Fibroblast of lung (primary cell): ENCODE measurements around the gene GARIN5B. TPM values are rescaled to one million over a fixed set of nuclear protein-coding genes. Genes with fewer than 3 reads are reported as not detected.
A peak's percentile ranks its signal among the peaks of the same experiment; 100 is the strongest.

Experiments
- DNase-seq, 2 donors: peaks; one replicate each; pipeline versions ENCODE4 v3.0.0 to v3.0.0-alpha.2; 2010; ENCODE audit warnings: low read depth in 2 of 2
- H2AFZ ChIP-seq: 2 replicates; pipeline ENCODE4 v1.5.1; 2012; ENCODE audit warnings: low read length, control low read depth, inconsistent platforms
- H3K27ac ChIP-seq: 2 replicates; pipeline ENCODE4 v1.5.1; 2011; ENCODE audit warnings: low read length, control low read depth; ENCODE audit not compliant: insufficient read depth
- H3K27me3 ChIP-seq: 2 replicates; pipeline ENCODE4 v1.5.1; 2011; ENCODE audit warnings: mild to moderate bottlenecking, low read length; ENCODE audit not compliant: control insufficient read depth, insufficient read depth
- H3K36me3 ChIP-seq: 2 replicates; pipeline ENCODE4 v1.5.1; 2011; ENCODE audit warnings: low read length; ENCODE audit not compliant: control insufficient read depth, insufficient read depth
- H3K4me1 ChIP-seq: 2 replicates; pipeline ENCODE4 v1.5.1; 2011; ENCODE audit warnings: low read length; ENCODE audit not compliant: control insufficient read depth, insufficient read depth; ENCODE audit errors: extremely low read depth
- H3K4me2 ChIP-seq: 2 replicates; pipeline ENCODE4 v1.5.1; 2011; ENCODE audit warnings: low read length, control low read depth; ENCODE audit not compliant: insufficient read depth; ENCODE audit errors: extremely low read depth
- H3K4me3 ChIP-seq, 4 experiments: fragments of 200-600 bp in 1 of 4; sonication (generic) in 1 of 4; replicated peaks in 1 of 4; 2 replicates each; pipeline ENCODE4 v1.5.1; 2011 to 2016; ENCODE audit warnings: low read length in 4 of 4, low read depth in 3 of 4, mild to moderate bottlenecking in 3 of 4, control low read depth in 2 of 4, inconsistent platforms in 1 of 4, mixed read lengths in 1 of 4; ENCODE audit not compliant: insufficient read depth in 1 of 4; ENCODE audit errors: control extremely low read depth in 1 of 4
- H3K79me2 ChIP-seq: 2 replicates; pipeline ENCODE4 v1.5.1; 2012; ENCODE audit warnings: mild to moderate bottlenecking, low read length, inconsistent platforms; ENCODE audit not compliant: control insufficient read depth, insufficient read depth
- H3K9ac ChIP-seq: 2 replicates; pipeline ENCODE4 v1.5.1; 2011; ENCODE audit warnings: mild to moderate bottlenecking, low read length, control low read depth; ENCODE audit not compliant: insufficient read depth
- H3K9me3 ChIP-seq: 2 replicates; pipeline ENCODE4 v1.5.1; 2012; ENCODE audit warnings: low read depth, low read length; ENCODE audit not compliant: control insufficient read depth, insufficient read depth
- H4K20me1 ChIP-seq: 2 replicates; pipeline ENCODE4 v1.5.1; 2011; ENCODE audit warnings: low read length; ENCODE audit not compliant: control insufficient read depth, insufficient read depth; ENCODE audit errors: extremely low read depth
- EZH2 ChIP-seq: IDR thresholded peaks from 2 replicates; pipeline ENCODE4 v1.5.1; 2012; ENCODE audit warnings: low read length, control low read depth, mild to moderate bottlenecking; ENCODE audit errors: missing control alignments
- polyA plus RNA-seq, 2 donors: library from polyadenylated mRNA; depleted of rRNA in 1 of 2; stranded (reverse) in 1 of 2; unstranded in 1 of 2; fragments of >200 nt; gene quantifications; 2 replicates each; pipeline ENCODE4 v1.2.1, GENCODE V29; 2011 to 2012; ENCODE audit warnings: missing spikeins in 1 of 2
- total RNA-seq: library from RNA; depleted of rRNA; stranded (reverse); fragments of >200 nt; gene quantifications from 2 replicates; pipeline ENCODE4 v1.2.1, GENCODE V29; 2014
- TF ChIP-seq, protein P1 (sequence below), 2 donors: IDR thresholded peaks in 1 of 2; conservative IDR thresholded peaks in 1 of 2; 1 replicate in 1 of 2; 2 replicates in 1 of 2; pipeline ENCODE4 v1.5.1; 2011 to 2012; ENCODE audit warnings: low read length in 2 of 2, control low read depth in 1 of 2, inconsistent platforms in 1 of 2, low read depth in 1 of 2, mild to moderate bottlenecking in 1 of 2

Gene GARIN5B
- total and polyA plus RNA-seq, 2 donors (not counting 1 experiment from before 2014, with no cell fraction given) = not detected

DNA sequence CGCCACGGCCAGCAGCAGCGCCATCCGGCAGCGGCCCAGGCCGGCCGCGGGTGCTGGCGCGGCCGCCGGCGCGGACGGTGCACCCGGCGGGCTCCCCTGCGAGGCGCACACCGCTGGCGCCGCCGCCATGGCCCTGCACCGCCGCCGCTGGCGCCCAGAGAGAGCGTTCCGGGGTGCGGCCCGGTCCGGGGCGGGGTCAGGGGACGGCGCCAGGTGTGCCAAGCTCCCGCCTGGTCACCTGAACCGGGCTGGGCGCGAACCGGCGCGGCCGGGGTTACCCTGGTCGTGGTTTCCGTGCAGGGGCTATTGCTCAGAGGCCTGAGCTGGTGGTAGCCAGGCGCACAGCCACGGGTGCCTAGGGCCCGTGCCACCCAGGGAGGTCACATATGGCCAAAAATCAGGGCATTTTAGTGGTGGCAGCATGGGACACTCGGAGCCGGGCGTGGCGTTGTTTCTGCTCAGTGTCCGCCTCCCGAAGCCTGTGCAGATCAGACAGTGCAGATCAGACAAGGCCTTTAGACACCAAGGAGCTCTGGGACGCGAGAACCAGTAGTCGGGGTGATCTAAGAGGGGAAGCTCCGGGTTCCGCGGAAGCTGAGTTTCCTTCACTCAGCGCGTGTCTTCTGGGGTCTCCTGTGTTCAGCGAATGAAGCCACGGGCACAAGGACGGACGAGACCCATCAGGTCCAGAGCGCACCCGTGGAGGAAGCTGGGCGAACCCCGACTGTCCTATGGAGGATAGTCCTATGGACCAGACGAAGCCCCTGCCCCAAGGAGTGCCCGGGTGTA is 21.3 kb upstream of the GARIN5B start, which contains the start of gene TMEM238:
TMEM238 (minus strand) TSS at position 162 of the 789 bp plus-strand sequence; CDS start at position 129, 33 bp downstream.
- peaks cover 18% of the 10 kb centered on the region for H3K4me1 ChIP-seq
- H3K9me3 ChIP-seq = no peaks in the 10 kb centered on the region
- peaks cover 22% of the 10 kb centered on the region for H3K36me3 ChIP-seq
- H2AFZ ChIP-seq = peak within 1 kb of the TSS; percentile 78
- no peak for DNase-seq
- H3K4me3 ChIP-seq = peak within 1 kb of the TSS; percentile 20 to 98 (median 60)
- peaks cover 3% of the 10 kb centered on the region for H4K20me1 ChIP-seq
- TF ChIP-seq, protein P1, sequence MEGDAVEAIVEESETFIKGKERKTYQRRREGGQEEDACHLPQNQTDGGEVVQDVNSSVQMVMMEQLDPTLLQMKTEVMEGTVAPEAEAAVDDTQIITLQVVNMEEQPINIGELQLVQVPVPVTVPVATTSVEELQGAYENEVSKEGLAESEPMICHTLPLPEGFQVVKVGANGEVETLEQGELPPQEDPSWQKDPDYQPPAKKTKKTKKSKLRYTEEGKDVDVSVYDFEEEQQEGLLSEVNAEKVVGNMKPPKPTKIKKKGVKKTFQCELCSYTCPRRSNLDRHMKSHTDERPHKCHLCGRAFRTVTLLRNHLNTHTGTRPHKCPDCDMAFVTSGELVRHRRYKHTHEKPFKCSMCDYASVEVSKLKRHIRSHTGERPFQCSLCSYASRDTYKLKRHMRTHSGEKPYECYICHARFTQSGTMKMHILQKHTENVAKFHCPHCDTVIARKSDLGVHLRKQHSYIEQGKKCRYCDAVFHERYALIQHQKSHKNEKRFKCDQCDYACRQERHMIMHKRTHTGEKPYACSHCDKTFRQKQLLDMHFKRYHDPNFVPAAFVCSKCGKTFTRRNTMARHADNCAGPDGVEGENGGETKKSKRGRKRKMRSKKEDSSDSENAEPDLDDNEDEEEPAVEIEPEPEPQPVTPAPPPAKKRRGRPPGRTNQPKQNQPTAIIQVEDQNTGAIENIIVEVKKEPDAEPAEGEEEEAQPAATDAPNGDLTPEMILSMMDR (conservative IDR thresholded peaks at IDR 0.05 in 1 of 2, IDR thresholded peaks at IDR 0.05 in 1 of 2; ENCODE audit: low read depth in 1 of 2, low read length in 2 of 2) = no peak
- no peak for TF ChIP-seq EZH2
- peaks cover 36% of the 10 kb centered on the region for H3K79me2 ChIP-seq
- peak within 1 kb of the TSS; percentile 35 for H3K9ac ChIP-seq
- peak within 1 kb of the TSS; percentile 87 for H3K27ac ChIP-seq
- H3K27me3 ChIP-seq = no peaks in the 10 kb centered on the region
- H3K4me2 ChIP-seq = peak within 1 kb of the TSS; percentile 73

DNA sequence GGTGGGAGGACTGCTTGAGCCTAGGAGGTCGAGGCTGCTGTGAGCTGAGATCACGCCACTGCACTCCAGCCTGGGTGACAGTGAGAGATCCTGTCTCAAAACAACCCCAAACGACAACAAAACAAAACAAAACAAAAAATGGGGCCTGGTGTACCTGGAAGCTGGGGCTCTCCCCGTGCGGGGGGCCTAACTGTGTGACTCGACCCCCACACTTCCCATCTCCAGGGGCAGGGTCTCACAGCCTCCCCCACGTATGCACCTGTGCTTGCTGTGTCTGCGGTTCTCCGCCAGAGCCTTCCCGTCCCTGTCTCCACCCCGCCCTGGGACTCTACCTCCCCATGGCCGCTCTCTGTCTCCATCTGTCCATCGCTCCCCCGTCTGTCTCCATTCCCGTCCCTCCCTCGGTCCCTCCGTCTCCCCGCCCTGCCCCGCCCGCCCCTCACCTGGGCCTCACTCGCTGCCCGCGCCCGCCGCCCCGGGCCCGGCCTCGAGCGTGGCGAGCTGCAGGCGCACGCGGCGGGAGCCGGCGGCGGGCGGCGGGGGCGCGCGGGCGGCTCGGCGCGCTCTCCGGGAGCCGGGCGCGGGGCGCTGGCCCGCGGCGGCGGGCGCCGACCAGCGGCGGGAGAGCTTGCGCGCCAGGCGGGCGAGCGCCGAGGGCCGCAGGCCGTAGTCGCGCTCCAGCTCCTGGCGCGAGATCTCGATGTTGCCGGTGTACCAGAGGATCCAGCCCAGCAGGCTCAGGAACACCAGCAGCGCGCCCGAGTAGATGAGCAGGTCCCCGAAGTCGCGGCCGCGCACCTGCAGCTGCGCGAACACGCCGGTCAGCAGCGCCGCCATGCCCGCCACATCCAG is 20.4 kb upstream of the GARIN5B start:
- peaks cover 3% of the 10 kb centered on the region for H4K20me1 ChIP-seq
- no peaks in the 10 kb centered on the region for H3K9me3 ChIP-seq
- peaks cover 14% of the 10 kb centered on the region for H3K36me3 ChIP-seq
- no peak for TF ChIP-seq EZH2
- TF ChIP-seq, protein P1 (conservative IDR thresholded peaks at IDR 0.05 in 1 of 2, IDR thresholded peaks at IDR 0.05 in 1 of 2; ENCODE audit: low read depth in 1 of 2, low read length in 2 of 2) = no peak
- peak overlapping the region; percentile 35 for H3K9ac ChIP-seq
- H3K27me3 ChIP-seq = no peaks in the 10 kb centered on the region
- H3K79me2 ChIP-seq = peaks cover 28% of the 10 kb centered on the region
- H3K4me3 ChIP-seq = peak overlapping the region in 3 of 4 experiments; percentile 17 to 46 (median 25)
- H2AFZ ChIP-seq = peak overlapping the region; percentile 78
- peak; percentile 69 to 71 for DNase-seq
- H3K4me1 ChIP-seq = peaks cover 16% of the 10 kb centered on the region
- H3K27ac ChIP-seq = no peak overlapping the region
- peak overlapping the region; percentile 66 for H3K4me2 ChIP-seq

DNA sequence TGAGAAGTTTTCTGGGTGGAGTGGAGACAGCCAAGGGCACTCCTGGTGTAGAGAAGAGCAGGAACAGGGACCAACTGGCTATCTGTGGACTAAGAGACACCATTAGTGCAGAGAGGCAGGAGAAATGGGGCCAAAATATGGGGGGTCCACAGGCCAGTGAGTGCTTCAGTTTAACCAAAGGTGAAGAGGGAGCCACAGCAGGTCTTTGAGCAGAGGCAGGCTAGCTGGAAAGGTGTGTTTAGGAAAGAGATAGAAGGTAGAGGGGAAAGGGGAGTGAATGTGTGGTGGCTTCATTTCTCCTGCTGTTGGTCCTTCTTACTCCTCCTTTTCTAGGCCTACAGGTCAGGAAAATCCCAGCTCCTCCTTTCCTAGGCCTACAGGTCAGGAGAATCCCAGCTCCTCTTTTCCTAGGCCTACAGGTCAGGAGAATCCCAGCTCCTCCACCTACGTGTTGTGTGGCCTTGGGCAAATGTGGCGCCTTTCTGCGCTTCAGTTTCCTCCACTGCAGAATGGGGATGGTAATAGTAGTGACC is 19.5 kb upstream of the GARIN5B start:
- Histone ChIP-seq H3K4me2 (no peak overlapping the region), H3K27ac (no peak overlapping the region), H3K4me1 (peaks cover 9% of the 10 kb centered on the region), H3K36me3 (peaks cover 6% of the 10 kb centered on the region), H2AFZ (no peak overlapping the region), H4K20me1 (peaks cover under 1% of the 10 kb centered on the region), H3K9me3 (no peaks in the 10 kb centered on the region), H3K4me3 (no peak overlapping the region), H3K9ac (no peak overlapping the region), H3K27me3 (no peaks in the 10 kb centered on the region), H3K79me2 (peaks cover 18% of the 10 kb centered on the region)
- no peak for TF ChIP-seq EZH2
- TF ChIP-seq, protein P1 (conservative IDR thresholded peaks at IDR 0.05 in 1 of 2, IDR thresholded peaks at IDR 0.05 in 1 of 2; ENCODE audit: low read depth in 1 of 2, low read length in 2 of 2) = no peak
- DNase-seq = no peak
